HepG2 (cell line): ENCODE data around the gene ABCA4. TPM values are rescaled to one million over a fixed set of nuclear protein-coding genes. Genes with fewer than 3 reads are reported as not detected.

Experiments
- ATAC-seq: fragments of 200-7000 bp; cut with Tn5 transposase; 3 replicates; pipeline ENCODE4 v1.9.1; 2020; ENCODE audit warnings: mild to moderate bottlenecking, moderate library complexity
- BruUV-seq: library from RNA; stranded (reverse); fragments of 400-500 nt; replicated peaks from 2 replicates; lab custom pipeline; 2021; lab: Mats Ljungman, UMichigan
- CTCF ChIA-PET: fragments of 300-600 bp; formaldehyde crosslinking; extraction: SDS; loops from one replicate; lab custom pipeline; 2021; ENCODE audit warnings: low total read pairs, inconsistent platforms, low intra/inter-chr PET ratio; lab: Yijun Ruan, JAX
- POLR2A ChIA-PET: fragments of 350-600 bp; sonication (Branson Sonifier 250); formaldehyde crosslinking; loops from one replicate; lab custom pipeline; 2020; ENCODE audit warnings: antibody characterized with exemption, inconsistent platforms; lab: Yijun Ruan, JAX
- DNase-seq: peaks from one replicate; pipeline ENCODE4 v3.0.0-alpha.2; 2015; ENCODE audit warnings: low spot score
- FAIRE-seq: peaks from 3 replicates; lab custom pipeline; 2011; peaks lifted over from hg19 to GRCh38; lab: Jason Lieb, UNC
- H2AFZ ChIP-seq: one replicate; pipeline ENCODE4 v1.6.1; 2011; ENCODE audit warnings: low read length, inconsistent platforms
- H3K27ac ChIP-seq: fragments of 300-600 bp; 3 replicates; pipeline ENCODE4 v1.8.0; 2011; ENCODE audit warnings: mixed run types, mild to moderate bottlenecking, mixed read lengths, low read length, inconsistent platforms; ENCODE audit not compliant: insufficient read depth; ENCODE audit errors: extremely low read length
- H3K27me3 ChIP-seq, 2 experiments: fragments of 200-600 bp in 1 of 2; 2 replicates in 1 of 2; 3 replicates in 1 of 2; pipeline versions ENCODE4 v1.6.0 to v1.8.0; 2011; ENCODE audit warnings: low read length in 2 of 2, mild to moderate bottlenecking in 2 of 2, moderate library complexity in 2 of 2, inconsistent platforms in 1 of 2; ENCODE audit not compliant: insufficient read depth in 2 of 2, control insufficient read depth in 1 of 2
- H3K36me3 ChIP-seq, 2 experiments: fragments of 200-600 bp in 1 of 2; replicated peaks in 1 of 2; 2 replicates in 1 of 2; 3 replicates in 1 of 2; pipeline versions ENCODE4 v1.5.1 to v1.8.0; 2011; ENCODE audit warnings: low read length in 2 of 2, inconsistent platforms in 1 of 2; ENCODE audit not compliant: insufficient read depth in 2 of 2, control insufficient read depth in 1 of 2
- H3K4me1 ChIP-seq: 2 replicates; pipeline ENCODE4 v1.5.1; 2012; ENCODE audit warnings: low read length, inconsistent platforms; ENCODE audit not compliant: insufficient read depth
- H3K4me2 ChIP-seq: 2 replicates; pipeline ENCODE4 v1.6.0; 2011; ENCODE audit warnings: low read depth, low read length, inconsistent platforms
- H3K4me3 ChIP-seq, 3 experiments: fragments of 200-600 bp in 1 of 3; sonication (generic), shearing (Covaris generic) in 1 of 3; replicated peaks in 1 of 3; 2 replicates each; pipeline ENCODE4 v1.5.1; 2011 to 2016; ENCODE audit warnings: low read length in 3 of 3, inconsistent platforms in 2 of 3, low read depth in 2 of 3, mild to moderate bottlenecking in 2 of 3, control low read depth in 1 of 3, mixed read lengths in 1 of 3; ENCODE audit not compliant: insufficient read depth in 1 of 3
- H3K79me2 ChIP-seq: one replicate; pipeline ENCODE4 v1.6.1; 2011; ENCODE audit warnings: low read length, inconsistent platforms; ENCODE audit not compliant: insufficient read depth
- H3K9ac ChIP-seq: 2 replicates; pipeline ENCODE4 v1.6.0; 2011; ENCODE audit warnings: mild to moderate bottlenecking, low read depth, low read length, inconsistent platforms; ENCODE audit not compliant: insufficient read depth
- H3K9me3 ChIP-seq: 2 replicates; pipeline ENCODE4 v1.5.1; 2012; ENCODE audit warnings: mild to moderate bottlenecking, low read length
- H4K20me1 ChIP-seq: 2 replicates; pipeline ENCODE4 v1.6.0; 2011; ENCODE audit warnings: inconsistent platforms, mild to moderate bottlenecking, low read length, moderate library complexity; ENCODE audit not compliant: insufficient read depth
- FIP1L1 ChIP-seq: fragments of 200-400 bp; formaldehyde crosslinking; IDR thresholded peaks from 2 replicates; pipeline ENCODE4 v1.6.1; 2018; ENCODE audit warnings: low read depth, mild to moderate bottlenecking, low read length, moderate library complexity, borderline replicate concordance; ENCODE audit not compliant: insufficient read depth
- FLYWCH1 ChIP-seq: sonication (generic); formaldehyde crosslinking; IDR thresholded peaks from 2 replicates; pipeline ENCODE4 v1.8.1; 2023; ENCODE audit warnings: mild to moderate bottlenecking, missing genetic modification reagents
- FOXJ3 ChIP-seq: sonication (generic); formaldehyde crosslinking; IDR thresholded peaks from 2 replicates; pipeline ENCODE4 v1.4.0; 2020; ENCODE audit warnings: missing genetic modification reagents, mild to moderate bottlenecking, borderline replicate concordance
- IRF2 ChIP-seq: IDR thresholded peaks from 2 replicates; pipeline ENCODE4 v1.6.1; 2018; ENCODE audit warnings: missing genetic modification reagents, missing compliant biosample characterization
- NBN ChIP-seq: fragments of 450-650 bp; conservative IDR thresholded peaks from 2 replicates; pipeline ENCODE4 v1.6.1; 2017
- PHF21A ChIP-seq: sonication (generic); formaldehyde crosslinking; IDR thresholded peaks from 2 replicates; pipeline ENCODE4 v1.5.0; 2020; ENCODE audit warnings: mild to moderate bottlenecking, missing genetic modification reagents
- PLRG1 ChIP-seq: fragments of 450-650 bp; conservative IDR thresholded peaks from 2 replicates; pipeline ENCODE4 v1.6.1; 2016
- ZBTB33 ChIP-seq: sonication (generic); formaldehyde crosslinking; IDR thresholded peaks from 2 replicates; pipeline ENCODE4 v1.4.0; 2020; ENCODE audit warnings: missing genetic modification reagents
- ZNF10 ChIP-seq: sonication (generic); formaldehyde crosslinking; IDR thresholded peaks from 2 replicates; pipeline ENCODE4 v1.4.0; 2020; ENCODE audit warnings: mild to moderate bottlenecking, low read depth, missing genetic modification reagents, borderline replicate concordance
- ZNF264 ChIP-seq: sonication (generic); formaldehyde crosslinking; IDR thresholded peaks from 2 replicates; pipeline ENCODE4 v1.4.0; 2020; ENCODE audit warnings: missing genetic modification reagents
- ZNF329 ChIP-seq: sonication (generic); formaldehyde crosslinking; IDR thresholded peaks from 2 replicates; pipeline ENCODE4 v1.9.0; 2021; ENCODE audit warnings: low read depth, mild to moderate bottlenecking, missing genetic modification reagents
- ZNF333 ChIP-seq: sonication (generic); formaldehyde crosslinking; IDR thresholded peaks from 2 replicates; pipeline ENCODE4 v1.4.0; 2020; ENCODE audit warnings: mild to moderate bottlenecking, missing genetic modification reagents, borderline replicate concordance
- ZNF451 ChIP-seq: sonication (generic); formaldehyde crosslinking; IDR thresholded peaks from 2 replicates; pipeline ENCODE4 v1.5.0; 2020; ENCODE audit warnings: mild to moderate bottlenecking, missing genetic modification reagents
- ZNF546 ChIP-seq: sonication (generic); formaldehyde crosslinking; conservative IDR thresholded peaks from 2 replicates; pipeline ENCODE4 v1.8.1; 2023; ENCODE audit warnings: mild to moderate bottlenecking, missing genetic modification reagents
- ZNF775 ChIP-seq: sonication (generic); formaldehyde crosslinking; IDR thresholded peaks from 2 replicates; pipeline ENCODE4 v1.4.0; 2020; ENCODE audit warnings: missing genetic modification reagents, mild to moderate bottlenecking, moderate library complexity, borderline replicate concordance
- ZNF891 ChIP-seq: sonication (generic); formaldehyde crosslinking; IDR thresholded peaks from 2 replicates; pipeline ENCODE4 v1.5.0; 2020; ENCODE audit warnings: mild to moderate bottlenecking, missing genetic modification reagents
- WGBS: methylation state at CpG from one replicate; pipeline ENCODE4 v1.1.6; 2017; ENCODE audit warnings: low lambda C conversion rate; 5-methylcytosine and 5-hydroxymethylcytosine counted together
- in situ Hi-C: cut with HindIII; loops from 2 replicates; pipeline ENCODE4 v1.10.0; 2017; ENCODE audit warnings: low pct_unique_long_range_greater_than_20kb; ENCODE audit not compliant: extremely low pct_ligation_motif_present
- intact Hi-C: fragments of 100-400 bp; cut with micrococcal nuclease; formaldehyde crosslinking; loops from one replicate; pipeline ENCODE4 v1.10.0; 2022; ENCODE audit not compliant: unreplicated experiment
- polyA plus RNA-seq, 8 experiments: library from polyadenylated mRNA; depleted of rRNA in 3 of 8; stranded (reverse) in 7 of 8; unstranded in 1 of 8; fragments of >200 nt; fragmentation: Illumina TruSeq in 4 of 8; extraction: Trizol in 4 of 8; gene quantifications; 2 replicates each; pipeline versions ENCODE4 v1.2.1 to v1.2.3, GENCODE V29; 2011 to 2016; ENCODE audit warnings: low read depth in 4 of 8, missing spikeins in 1 of 8, mixed read lengths in 1 of 8; ENCODE audit not compliant: insufficient read depth in 1 of 8
- total RNA-seq, 5 experiments: library from RNA; depleted of rRNA; stranded (reverse); fragments of >200 nt; fragmentation: Illumina TruSeq; extraction: Trizol; gene quantifications; 2 replicates each; pipeline ENCODE4 v1.2.3, GENCODE V29; 2016; ENCODE audit warnings: low read depth in 1 of 5
- TF ChIP-seq, protein P1 (sequence below): IDR thresholded peaks from 2 replicates; pipeline ENCODE4 v1.6.1; 2016; ENCODE audit warnings: missing compliant biosample characterization, missing genetic modification reagents, borderline replicate concordance

Gene ABCA4
- total and polyA plus RNA-seq, 2 of the 13 experiments (the other 11 are each of a cell fraction or from before 2014, with no cell fraction given) = 0.24 to 0.67 TPM

DNA sequence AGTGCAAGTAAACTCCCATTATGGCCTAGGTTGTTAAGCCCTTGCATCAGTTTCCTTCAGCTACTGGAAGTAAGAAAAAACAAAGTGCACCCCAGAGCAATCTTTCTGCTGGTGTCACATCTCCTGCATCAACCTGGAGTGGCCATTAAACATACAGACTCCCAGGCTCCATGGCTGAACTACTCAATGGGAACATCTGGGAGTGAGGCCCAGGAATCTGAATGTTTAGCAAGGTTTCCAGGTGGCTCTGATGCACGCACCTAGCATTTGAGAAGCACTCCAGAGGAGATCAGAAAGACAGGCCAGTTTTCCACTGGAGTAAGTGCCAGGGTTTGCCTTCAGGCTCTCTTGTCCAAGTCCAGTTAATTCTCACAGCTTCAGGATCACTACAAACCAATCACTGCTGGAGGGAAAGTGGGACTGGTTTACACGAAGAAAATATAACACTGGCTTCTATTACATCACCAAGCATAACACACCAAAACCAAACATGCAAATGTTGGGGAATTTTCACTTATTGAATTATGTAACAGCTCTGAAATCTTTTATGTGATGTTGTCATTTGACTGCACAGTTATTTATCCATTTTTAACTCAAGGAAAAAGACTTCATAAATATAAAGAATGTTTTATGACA lies 22.3 kb upstream of the ABCA4 start (continued):
- TF ChIP-seq FOXJ3 (CRISPR knock-in tag) = no peak
- no peak for TF ChIP-seq ZNF775 (CRISPR knock-in tag)
- TF ChIP-seq IRF2 = no peak
- TF ChIP-seq, protein P1, sequence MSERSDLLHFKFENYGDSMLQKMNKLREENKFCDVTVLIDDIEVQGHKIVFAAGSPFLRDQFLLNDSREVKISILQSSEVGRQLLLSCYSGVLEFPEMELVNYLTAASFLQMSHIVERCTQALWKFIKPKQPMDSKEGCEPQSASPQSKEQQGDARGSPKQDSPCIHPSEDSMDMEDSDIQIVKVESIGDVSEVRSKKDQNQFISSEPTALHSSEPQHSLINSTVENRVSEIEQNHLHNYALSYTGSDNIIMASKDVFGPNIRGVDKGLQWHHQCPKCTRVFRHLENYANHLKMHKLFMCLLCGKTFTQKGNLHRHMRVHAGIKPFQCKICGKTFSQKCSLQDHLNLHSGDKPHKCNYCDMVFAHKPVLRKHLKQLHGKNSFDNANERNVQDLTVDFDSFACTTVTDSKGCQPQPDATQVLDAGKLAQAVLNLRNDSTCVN (CRISPR knock-in tag) = no peak
- TF ChIP-seq PHF21A (CRISPR knock-in tag) = no peak
- TF ChIP-seq ZBTB33 (CRISPR knock-in tag) = no peak
- no peak for TF ChIP-seq ZNF451 (CRISPR knock-in tag)
- TF ChIP-seq PLRG1 = no peak
- TF ChIP-seq FLYWCH1 (CRISPR knock-in tag) = no peak

- Histone ChIP-seq H3K27me3 (no peaks in the 10 kb centered on the region; a peak in 1 of 5 replicates), H3K27ac (no peak overlapping the region), H3K4me1 (peaks cover 13% of the 10 kb centered on the region), H3K36me3 (no peaks in the 10 kb centered on the region), H2AFZ (no peak overlapping the region), H3K4me3 (no peak overlapping the region), H4K20me1 (no peaks in the 10 kb centered on the region), H3K4me2 (no peak overlapping the region), H3K9ac (no peak overlapping the region), H3K79me2 (no peaks in the 10 kb centered on the region), H3K9me3 (no peaks in the 10 kb centered on the region)
- CTCF ChIA-PET = no interaction called here
- ATAC-seq (no peak), DNase-seq (no peak), FAIRE-seq (no peak)
- TF ChIP-seq ZNF891 (CRISPR knock-in tag) = no peak
- TF ChIP-seq ZNF10 (CRISPR knock-in tag) = no peak
- no peak for TF ChIP-seq ZNF546 (CRISPR knock-in tag)
- no peak for TF ChIP-seq FIP1L1
- no peak for TF ChIP-seq ZNF264
- no peak for TF ChIP-seq ZNF333 (CRISPR knock-in tag)
- TF ChIP-seq NBN = no peak
- TF ChIP-seq ZNF329 (CRISPR knock-in tag) = no peak
- intact Hi-C loops (no loop called here), in situ Hi-C loops (no loop called here)
- BruUV-seq = no TSS peak
- POLR2A ChIA-PET = no interaction called here
- 62% methylated on average over 2 of the region's 2 CpGs for WGBS
Measured at GRCh38 chr1:94142583-94142982, 21.6 kb upstream of the ABCA4 start.
